LHCN-M2 (cell line): ENCODE data around the gene TRIM72. TPM values are rescaled to one million over a fixed set of nuclear protein-coding genes. Genes with fewer than 3 reads are reported as not detected.
"Not testable (repeated sequence)": the region's sequence is repeated elsewhere in the genome, so short reads cannot be mapped to it uniquely, and the experiment has no call there.

ENCODE experiments used
- DNase-seq: peaks from one replicate; pipeline ENCODE4 v3.0.0-alpha.2; 2012; ENCODE audit warnings: low read depth
- total RNA-seq: library from RNA; depleted of rRNA; stranded (reverse); fragments of >200 nt; gene quantifications from 2 replicates; pipeline ENCODE4 v1.2.3, GENCODE V29; 2014

TRIM72 gene
- total RNA-seq, 1 experiment from 2014 or later = 56.5 TPM

GRCh38 chr16:31214708-31215286, 878 bp downstream of the TRIM72 start:
- DNase-seq = peak; percentile 59

DNA sequence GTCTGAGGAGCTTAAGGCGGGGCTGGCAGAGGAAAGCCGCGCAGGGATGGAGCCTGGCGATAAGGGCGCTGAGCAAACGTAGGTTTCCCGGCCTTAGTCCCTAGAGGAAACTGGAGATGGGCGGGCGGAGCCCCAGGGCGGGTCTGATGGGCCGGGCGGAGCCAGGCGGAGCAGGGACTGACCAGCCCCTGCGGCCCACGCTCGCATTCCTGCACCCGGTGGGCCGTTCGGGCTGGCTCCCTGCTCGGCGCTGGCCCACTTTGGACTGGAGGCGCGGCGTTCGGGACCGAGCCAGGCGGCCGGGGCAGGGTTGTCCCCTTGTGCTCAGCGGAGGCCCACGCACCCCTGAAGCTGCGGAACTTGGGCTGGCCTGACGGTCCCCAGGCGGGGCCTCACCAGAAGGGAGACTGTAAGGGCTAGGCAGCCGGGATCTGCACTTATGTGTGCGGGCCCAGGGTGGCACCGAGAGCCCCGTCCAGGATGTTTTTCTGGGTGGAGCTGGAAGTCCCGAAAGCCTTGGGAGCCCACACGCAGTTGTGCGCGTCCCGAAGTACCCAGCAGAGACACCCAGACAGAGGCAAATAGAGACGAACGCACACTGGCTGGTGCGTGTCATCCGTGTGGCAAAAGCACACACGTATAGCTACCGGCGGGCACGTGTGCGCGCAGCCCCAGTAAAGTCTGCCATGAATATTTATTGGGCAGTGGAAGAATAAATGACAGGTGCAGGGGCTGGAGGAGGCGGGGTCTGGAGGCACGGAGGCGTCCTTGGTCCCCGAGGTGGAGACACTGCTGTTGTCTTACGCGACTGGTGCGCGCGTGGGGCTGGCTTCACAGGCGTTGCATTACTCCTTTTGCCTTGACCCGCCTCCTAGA, 1.6 kb downstream of the TRIM72 start:
- DNase-seq = peak; percentile 83

- no peak for DNase-seq
Observed at GRCh38 chr16:31216422-31217135, 2.7 kb downstream of the TRIM72 start, which contains the start of gene PYDC1. Gene PYDC1 (minus strand): TSS chr16:31217135. CDS start chr16:31217028, 107 bp downstream.

GRCh38 chr16:31217136-31217530, 3.2 kb downstream of the TRIM72 start:
- no peak for DNase-seq

DNA sequence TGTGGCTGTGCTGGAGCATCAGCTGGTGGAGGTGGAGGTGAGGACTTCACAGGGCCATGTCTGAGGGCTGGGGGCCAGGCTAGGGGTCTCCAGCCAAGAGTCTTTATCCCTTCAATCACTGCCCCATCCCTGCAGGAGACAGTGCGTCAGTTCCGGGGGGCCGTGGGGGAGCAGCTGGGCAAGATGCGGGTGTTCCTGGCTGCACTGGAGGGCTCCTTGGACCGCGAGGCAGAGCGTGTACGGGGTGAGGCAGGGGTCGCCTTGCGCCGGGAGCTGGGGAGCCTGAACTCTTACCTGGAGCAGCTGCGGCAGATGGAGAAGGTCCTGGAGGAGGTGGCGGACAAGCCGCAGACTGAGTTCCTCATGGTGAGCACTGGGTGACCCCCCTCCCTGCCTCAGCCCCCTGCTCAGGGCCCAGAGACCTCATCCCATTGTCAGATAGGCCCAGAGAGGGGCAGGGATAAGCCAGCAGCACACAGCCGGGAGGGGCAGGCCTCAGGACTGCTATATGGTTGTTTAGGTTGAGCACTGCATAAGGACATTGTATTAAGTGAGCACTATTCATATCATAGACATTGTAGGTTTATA, 5.3 kb downstream of the TRIM72 start:
- DNase-seq = no peak

GRCh38 chr16:31221357-31222160, 7.6 kb downstream of the TRIM72 start:
- DNase-seq = no peak

GRCh38 chr16:31223044-31223443, 9.1 kb downstream of the TRIM72 start:
- no peak for DNase-seq

DNA sequence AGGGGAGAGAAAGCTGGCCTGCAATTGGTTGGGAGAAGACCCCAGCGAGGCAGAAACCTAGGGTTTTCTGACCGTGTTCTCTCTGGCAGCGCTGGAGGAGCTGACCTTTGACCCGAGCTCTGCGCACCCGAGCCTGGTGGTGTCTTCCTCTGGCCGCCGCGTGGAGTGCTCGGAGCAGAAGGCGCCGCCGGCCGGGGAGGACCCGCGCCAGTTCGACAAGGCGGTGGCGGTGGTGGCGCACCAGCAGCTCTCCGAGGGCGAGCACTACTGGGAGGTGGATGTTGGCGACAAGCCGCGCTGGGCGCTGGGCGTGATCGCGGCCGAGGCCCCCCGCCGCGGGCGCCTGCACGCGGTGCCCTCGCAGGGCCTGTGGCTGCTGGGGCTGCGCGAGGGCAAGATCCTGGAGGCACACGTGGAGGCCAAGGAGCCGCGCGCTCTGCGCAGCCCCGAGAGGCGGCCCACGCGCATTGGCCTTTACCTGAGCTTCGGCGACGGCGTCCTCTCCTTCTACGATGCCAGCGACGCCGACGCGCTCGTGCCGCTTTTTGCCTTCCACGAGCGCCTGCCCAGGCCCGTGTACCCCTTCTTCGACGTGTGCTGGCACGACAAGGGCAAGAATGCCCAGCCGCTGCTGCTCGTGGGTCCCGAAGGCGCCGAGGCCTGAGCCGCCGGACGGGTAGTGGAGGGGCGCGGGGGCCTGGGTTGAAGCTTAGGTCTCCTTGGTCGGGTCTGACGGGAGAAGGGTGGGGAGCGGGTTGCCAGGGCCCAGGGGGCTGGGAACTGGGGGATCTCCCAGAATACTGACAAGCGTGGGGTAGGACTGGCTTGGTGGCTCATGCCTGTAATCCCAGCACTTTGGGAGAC, 10.4 kb downstream of the TRIM72 start:
- no peak for DNase-seq

GRCh38 chr16:31225193-31225592, 11.3 kb downstream of the TRIM72 start:
- no peak for DNase-seq

DNA sequence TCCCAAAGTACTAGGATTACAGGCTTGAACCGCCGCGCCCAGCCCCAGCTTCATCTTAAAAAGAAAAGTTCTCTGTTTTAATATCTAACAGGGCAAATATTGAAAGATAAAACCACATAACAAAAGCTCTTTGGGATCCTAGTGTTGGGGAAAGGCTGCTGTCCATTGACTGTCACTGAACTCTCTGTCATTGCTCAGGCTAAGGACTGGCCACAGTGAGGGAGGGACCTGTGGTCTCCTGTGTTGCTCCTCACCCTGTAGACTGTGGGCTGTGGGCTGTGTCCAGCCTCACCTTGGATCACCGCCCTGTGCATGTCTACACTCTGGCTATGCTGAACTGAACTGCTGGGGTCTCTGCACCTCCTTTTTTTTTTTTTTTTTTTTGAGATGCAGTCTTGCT, 14.3 kb downstream of the TRIM72 start:
- no peak for DNase-seq

- DNase-seq = no peak
Observed at GRCh38 chr16:31229501-31229900, 15.6 kb downstream of the TRIM72 start.

GRCh38 chr16:31238041-31238440, 24.1 kb downstream of the TRIM72 start:
- DNase-seq = no peak

- no peak for DNase-seq
Observed at GRCh38 chr16:31242206-31242605, 28.3 kb downstream of the TRIM72 start.

- DNase-seq = no peak
Observed at GRCh38 chr16:31243734-31244670, 30.1 kb downstream of the TRIM72 start.

GRCh38 chr16:31245598-31245997, 31.7 kb downstream of the TRIM72 start:
- not testable (repeated sequence) for DNase-seq

- no peak for DNase-seq
Observed at GRCh38 chr16:31246296-31246695, 32.4 kb downstream of the TRIM72 start.

GRCh38 chr16:31248344-31248743, 34.4 kb downstream of the TRIM72 start:
- DNase-seq = no peak

DNA sequence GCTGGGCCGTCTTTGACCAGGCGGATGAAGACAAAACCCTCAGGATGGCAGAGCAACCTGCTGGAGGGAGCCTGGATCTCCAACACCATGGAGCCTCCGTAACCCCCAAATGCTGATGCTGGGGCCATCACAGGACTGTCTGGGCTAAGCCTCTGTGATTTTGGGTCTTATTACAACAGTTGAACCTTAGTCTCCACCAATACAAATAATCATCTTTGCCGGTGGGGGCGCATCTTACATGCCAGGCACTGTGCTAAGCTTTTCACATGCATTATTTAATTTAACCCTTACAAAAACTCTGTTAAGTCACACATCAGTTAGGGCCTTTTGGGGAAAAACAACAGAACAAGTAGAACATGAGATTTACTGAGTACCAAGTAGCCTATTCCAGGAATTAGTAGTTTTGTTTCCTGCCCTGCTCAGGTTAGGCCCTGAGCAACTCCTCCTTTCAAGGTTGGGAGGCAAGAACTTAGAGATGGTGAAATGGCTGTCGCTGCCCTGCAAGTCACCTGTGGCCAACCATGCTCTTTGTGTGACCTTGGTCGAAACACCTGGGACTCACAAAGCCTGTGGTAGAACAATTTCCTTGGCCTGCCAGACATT, 37.0 kb downstream of the TRIM72 start:
- no peak for DNase-seq

DNA sequence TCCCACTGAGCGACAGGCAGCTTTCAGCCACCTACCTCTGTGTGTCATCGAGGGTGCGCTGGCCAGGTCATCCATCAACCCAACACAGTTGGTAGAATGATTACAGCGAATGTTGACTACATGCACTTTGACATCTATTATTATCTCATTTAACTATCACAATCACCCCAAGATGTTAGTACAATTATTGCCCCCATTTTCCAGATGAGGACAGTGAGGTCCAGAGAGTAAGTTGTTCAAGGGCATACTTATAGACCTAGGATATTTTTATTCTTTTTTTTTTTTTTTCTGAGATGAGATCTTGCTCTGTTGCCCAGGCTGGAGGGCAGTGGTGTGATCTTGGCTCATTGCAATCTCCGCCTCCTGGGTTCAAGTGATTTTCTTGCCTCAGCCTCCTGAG, 37.5 kb downstream of the TRIM72 start:
- DNase-seq = no peak
